GM18873 (cell line): ENCODE results near the gene MARCO.

Experiments used
- ATAC-seq: cut with Tn5 transposase; IDR thresholded peaks from one replicate; pipeline ENCODE4 v1.9.1; 2021; ENCODE audit warnings: mild to moderate bottlenecking, moderate library complexity, moderate number of reproducible peaks; ENCODE audit not compliant: unreplicated experiment, low FRiP score

MARCO gene

DNA sequence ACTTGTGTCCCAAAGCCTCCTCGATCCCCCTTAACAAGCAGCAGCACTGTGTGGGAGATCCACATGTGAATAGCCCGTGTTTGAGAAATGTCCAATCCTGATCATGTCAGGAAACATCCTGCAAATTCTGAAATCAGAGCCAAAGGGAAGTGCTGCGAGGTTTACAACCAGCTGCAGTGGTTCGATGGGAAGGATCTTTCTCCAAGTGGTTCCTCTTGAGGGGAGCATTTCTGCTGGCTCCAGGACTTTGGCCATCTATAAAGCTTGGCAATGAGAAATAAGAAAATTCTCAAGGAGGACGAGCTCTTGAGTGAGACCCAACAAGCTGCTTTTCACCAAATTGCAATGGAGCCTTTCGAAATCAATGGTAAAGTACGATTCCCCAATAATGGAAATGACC is at the start of gene MARCO:
TSS of gene MARCO (plus strand) at position 164 of the 400 bp plus-strand sequence. CDS start at position 271, 107 bp downstream.
- no peak for ATAC-seq

DNA sequence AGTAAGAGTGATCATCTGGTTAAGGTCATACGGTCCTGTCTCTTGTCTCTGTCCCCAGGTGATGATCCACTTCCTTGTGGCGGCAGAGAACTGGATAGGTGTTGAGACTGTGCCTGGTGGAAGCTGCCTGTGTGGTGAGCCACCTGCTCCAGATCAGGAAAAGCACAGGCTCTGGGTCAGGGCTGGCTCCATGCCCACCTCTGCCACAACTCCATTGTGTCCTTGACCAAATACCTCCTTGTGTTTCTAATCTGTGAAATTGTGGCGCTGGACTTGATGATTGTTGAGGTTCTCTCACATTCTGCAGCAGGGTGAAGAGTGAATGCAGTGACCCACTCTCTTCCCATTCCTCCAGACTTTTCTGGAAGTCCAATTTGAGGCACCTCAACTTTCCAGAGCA is 48.9 kb upstream of the MARCO start:
- ATAC-seq: no peak

- ATAC-seq: no peak
Measured at GRCh38 chr2:118902266-118903028, 39.5 kb upstream of the MARCO start.

- ATAC-seq: no peak
Measured at GRCh38 chr2:118903029-118903351, 39.0 kb upstream of the MARCO start.

DNA sequence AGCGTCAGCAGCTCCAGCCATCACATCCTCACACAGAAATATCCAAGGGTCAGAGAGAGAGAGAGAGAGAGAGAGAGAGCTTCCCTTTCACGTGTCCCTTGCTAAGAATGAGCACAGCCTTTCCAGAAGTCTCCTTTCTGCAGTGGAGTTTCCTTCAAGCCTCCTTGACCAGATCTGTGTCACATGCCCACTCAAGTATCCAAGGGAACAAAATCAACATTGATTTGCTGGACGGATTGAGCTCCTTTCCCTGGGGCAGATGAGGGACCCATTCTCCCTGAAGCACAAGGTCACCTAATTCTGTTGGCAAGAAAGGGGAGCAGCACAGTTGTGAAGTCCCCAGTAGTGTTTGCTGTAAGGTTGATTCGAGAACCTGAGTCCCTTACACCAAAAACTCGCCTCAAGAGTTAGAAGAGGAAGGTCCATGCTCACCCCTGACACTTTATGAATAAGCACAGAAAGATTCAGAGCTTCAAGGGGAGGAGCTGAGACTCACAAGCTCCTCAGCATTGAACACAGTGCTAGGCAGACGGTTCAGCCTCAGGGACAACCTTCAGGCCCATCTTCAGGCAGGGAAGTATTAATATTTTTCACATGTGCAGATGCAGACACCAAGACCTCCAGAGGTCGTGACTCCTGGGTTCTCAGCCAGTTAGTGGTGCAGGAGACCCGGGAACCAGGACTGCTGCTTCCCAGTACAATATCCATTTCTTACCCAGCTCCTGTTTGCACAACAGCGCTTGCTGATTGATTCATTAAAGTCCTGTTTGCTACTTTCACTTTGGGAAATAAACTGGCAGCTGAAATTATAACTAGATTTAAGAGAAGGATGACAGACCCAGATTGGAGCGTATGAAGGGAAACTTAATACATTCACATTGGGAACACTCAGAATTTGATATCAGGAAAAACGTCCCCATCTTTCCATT is 38.2 kb upstream of the MARCO start:
- no peak for ATAC-seq

GRCh38 chr2:118905206-118905605 is 36.8 kb upstream of the MARCO start:
- no peak for ATAC-seq

DNA sequence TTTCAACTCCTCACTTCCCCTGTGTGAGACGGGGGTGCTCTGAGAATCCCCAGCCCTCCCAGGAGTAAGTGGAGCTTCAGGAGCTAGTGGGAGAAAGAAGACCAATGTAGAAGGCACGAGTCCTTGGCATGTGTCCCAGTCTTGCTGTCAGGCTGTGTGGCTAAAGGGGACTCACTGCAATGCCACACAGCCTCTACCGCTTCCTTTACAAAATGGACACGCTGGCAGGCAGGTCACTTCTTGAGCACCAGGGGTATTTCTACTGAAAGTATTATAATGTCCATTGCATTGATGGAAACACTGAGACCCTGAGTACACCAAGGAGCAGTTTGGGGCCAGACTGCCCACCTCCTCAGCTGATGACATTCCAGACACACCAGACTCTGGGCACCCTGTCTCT is 35.8 kb upstream of the MARCO start:
- no peak for ATAC-seq

DNA sequence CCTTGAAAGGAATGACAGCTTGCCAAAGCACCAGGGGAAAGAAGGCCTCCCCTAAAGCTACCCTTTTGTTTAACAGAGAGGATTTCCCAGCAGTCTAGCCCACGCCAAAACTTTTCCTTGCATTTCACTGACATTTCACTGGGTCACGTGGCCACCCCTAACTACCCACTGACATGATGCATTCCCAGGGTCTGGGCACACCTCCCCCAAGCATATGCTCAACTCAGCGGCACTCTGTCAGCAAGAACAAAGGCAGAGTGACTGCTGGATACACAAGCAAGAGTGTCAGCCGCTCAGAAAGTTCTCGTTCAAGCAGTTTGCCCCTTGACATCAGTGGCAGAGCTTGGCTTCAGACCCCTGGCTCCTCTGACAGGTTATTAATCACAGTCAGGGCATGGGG is 34.2 kb upstream of the MARCO start:
- ATAC-seq: no peak

DNA sequence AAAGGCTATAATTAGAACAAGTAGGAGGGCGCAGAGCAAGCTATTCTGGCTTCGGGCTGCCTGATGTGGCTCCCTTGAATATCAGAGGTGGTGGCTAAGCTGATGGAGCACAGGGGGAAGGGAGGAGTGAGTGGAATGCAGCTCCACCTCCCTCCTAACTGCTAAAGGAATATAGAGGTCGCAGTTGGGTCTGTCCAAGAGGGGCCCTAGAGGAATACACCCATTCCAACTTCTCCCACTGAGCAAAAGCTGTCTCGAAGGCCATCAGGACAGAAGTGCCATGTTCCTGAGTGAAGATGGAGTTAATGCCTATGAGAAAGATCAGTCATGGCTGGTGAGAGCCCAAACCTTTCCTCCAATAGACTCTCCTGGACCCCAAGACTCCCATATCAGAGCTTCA is 32.8 kb upstream of the MARCO start:
- ATAC-seq: no peak

GRCh38 chr2:118911166-118911856 is 30.7 kb upstream of the MARCO start:
- ATAC-seq: no peak

DNA sequence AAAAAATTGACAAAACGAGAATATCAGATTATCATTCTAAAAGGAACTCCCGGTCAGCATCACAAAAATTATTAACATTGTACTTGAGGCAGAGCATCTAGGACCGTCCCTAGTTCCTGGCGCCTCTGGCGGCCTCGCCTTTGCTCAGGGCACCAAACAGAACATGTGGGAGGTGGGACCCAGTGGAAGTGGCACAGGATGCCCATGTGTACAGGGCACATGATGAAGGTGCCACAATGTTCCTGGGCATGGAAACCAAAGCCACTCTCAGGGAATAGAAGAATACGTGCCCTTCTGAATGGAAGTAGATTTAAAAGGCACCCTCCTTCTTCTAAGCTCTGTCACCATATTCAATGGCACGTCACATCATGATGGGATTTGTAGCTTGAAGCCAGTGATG is 30.1 kb upstream of the MARCO start:
- ATAC-seq: no peak

- no peak for ATAC-seq
Measured at GRCh38 chr2:118913131-118913802, 28.7 kb upstream of the MARCO start.

DNA sequence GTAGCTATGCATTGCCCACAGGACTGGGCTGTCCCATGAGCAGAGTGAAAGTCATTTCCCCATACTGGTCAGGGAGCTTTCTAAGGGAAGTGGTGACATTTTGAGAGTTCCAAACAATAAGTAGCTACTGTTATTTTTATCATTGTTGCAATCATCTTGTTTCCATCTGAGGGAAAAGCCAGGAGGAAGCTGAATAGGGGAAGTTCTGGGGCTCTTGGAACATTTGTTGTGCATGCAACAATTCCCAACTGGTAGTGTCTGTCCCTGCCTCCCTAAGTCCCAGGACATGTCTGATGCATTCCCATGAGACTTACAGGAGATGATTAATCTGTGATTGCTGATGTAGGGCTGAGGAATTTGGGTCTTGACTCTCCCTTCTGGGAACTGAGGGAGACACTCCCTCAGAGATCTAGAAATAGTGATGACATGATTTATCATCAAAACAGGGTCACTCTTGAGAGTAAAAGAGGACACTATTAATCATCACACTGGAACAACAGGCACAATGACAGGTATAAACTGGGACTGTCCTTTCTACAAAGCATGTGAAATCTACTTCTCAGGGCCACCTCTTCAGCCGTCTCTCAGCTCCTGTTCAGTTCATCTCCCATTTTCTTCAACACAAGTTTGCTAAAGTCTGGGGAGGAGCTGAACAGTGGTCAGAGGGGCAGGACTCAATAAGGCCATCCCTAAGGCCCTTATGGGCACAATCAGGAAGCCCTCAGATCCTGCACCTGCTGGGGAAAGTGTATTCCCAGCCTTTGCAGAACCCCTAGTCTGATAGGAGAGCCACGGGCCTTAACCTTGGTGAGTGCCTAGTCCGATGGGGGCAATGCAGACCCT is 28.0 kb upstream of the MARCO start:
- no peak for ATAC-seq

DNA sequence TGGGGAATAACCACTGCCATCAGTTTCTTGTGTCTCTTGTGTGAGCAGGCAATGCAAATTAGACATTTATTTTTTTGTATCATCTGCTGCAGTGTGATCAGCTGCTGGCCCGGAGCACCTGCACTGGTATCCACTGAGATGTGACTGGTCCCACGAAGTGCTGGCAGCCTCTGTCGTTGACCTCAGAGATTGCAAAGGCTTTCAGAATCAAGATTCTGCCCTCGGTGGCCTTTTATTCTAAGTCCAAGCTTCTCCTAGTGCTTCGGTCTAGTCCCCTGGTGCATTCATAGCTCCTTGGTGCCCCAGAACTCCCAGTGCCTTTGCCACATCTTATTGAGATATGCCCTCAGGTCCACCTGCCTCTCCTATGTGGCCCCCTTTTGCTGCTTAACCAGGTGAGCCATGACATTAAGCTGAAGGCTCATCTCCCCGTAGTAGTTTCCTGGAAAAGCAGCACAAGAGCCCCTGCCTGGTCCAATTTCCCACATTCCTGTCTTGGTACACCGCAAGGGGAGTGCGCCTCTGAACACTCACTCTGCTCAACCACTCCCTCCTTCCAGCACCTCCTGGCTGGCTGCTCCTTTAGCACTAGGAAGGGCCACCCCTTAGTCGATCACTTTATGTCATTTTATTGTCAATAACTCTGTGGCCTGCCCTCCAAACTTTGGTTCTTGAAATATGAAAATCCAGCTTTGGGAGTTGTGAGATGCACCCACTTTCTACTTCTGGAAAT is 27.1 kb upstream of the MARCO start:
- no peak for ATAC-seq

DNA sequence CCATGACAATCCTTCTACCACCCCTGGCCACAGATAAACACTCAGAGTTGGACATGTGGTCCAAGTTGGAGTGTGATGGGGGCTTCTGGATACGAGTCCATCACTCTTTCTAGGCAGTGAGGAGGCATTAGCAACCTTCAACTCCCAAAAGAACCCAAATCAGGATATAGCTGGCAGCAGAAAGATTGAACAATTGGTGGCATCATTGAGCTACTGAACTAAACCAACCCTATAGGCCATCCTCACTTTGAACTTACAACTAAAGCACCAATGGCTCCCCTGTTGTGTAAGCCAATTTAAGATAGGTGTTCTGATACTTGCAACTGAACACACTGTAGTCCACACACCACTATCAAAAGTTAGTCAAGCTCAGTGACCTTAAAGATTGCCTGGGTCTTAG is 24.0 kb upstream of the MARCO start:
- no peak for ATAC-seq

DNA sequence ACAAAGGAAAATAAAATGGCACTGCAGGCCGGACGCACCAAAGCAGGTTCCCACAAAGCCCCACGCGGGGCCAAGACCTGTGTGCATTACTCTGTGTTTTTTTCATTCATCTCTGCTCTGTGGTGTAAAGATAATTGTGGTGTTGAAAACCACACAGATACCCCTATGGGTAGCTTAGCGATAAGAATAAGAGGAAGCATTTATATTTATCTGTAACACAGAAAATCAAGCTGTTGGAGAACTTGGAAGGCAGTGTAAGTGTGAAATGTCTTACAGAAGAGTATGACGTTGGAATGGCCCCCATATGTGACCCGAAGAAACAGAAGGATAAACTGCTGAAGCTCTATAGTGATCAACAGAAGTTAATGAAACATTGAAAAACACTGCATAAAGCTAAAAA is 20.3 kb upstream of the MARCO start:
- no peak for ATAC-seq

DNA sequence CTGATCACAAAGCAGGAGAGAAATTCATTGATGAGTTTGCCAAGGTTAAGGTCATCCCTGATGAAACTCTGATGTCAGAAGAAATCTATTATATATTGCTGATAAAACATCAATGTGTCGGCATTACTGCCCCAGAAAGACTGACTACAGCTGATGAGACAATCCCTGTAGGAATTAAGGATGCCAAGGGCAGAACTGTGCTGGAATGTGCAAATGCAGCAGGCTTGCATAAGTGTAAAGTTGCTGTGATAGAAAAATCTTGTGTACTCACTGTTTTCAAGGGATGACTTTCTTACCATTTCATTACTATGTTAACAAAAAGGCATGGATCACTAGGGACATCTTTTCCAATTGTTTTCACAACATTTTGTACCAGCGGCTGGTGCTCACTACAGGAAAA is 19.7 kb upstream of the MARCO start:
- ATAC-seq: no peak

- ATAC-seq: no peak
Measured at GRCh38 chr2:118923371-118923770, 18.6 kb upstream of the MARCO start.

DNA sequence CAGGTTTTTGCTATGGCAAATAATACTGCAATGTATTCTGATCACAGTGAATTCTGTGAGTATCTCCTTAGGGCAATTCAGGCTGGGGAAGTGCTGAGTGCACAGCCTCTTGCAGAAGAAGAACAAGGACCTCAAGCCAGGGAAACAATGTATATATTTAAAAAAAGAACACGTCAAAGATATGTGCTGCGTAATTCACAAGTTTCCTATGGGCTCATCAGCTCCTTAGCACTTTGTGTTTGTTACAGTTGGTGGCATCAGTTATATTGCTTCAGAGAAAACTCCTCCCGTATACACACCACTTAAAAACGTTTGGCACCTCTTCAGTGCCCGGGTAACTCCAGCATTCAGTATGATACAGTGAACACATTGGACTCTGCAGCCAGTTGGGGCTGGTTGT is 16.5 kb upstream of the MARCO start:
- no peak for ATAC-seq
